SK-N-MC (cell line): ENCODE data around the gene LY86.

Experiments used
- EZH2 ChIP-seq: fragments of 200-600 bp; sonication (generic); IDR thresholded peaks from one replicate; pipeline ENCODE4 v1.6.1; 2017; ENCODE audit warnings: antibody characterized with exemption
- POLR2AphosphoS5 ChIP-seq: IDR thresholded peaks from 2 replicates; pipeline ENCODE4 v1.6.1; 2012; ENCODE audit warnings: mild to moderate bottlenecking, low read depth, low read length, borderline replicate concordance

DNA sequence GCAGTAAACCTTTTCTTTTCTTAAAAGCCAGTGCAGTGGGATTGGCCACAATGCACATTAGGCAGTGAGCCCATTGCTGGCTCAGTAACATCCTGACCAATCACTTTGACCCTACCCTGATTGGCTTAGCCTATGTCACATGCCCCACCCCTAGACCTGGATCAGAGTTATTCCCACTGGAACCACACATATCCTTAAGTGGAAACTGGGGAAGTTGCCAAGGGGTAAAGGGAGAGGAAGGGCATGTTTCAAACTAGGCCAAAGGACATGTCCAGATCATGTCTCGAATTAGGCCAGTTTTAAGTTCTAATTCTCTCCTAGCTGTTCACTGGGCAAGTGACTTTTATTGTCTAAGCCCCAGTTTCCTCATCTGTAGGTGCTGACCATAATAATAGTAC is 69.3 kb downstream of the LY86 start:
- no peak for TF ChIP-seq EZH2
- TF ChIP-seq POLR2AphosphoS5 = no peak
